A549 (cell line): ENCODE measurements around the gene FTCD. TPM values are rescaled to one million over a fixed set of nuclear protein-coding genes. Genes with fewer than 3 reads are reported as not detected.
"Not testable (repeated sequence)": the region's sequence is repeated elsewhere in the genome, so short reads cannot be mapped to it uniquely, and the experiment has no call there.

Source experiments
- ATAC-seq, 2 experiments: fragments of 200-7000 bp in 1 of 2; fragments of >200 bp in 1 of 2; cut with Nextera tagmentation in 1 of 2; cut with Tn5 transposase in 1 of 2; 3 replicates each; pipeline versions ENCODE4 v1.8.0 to v1.9.1; 2018 to 2020; ENCODE audit warnings: mild to moderate bottlenecking in 1 of 2, moderate library complexity in 1 of 2
- CTCF ChIA-PET: fragments of 300-600 bp; sonication (Branson Sonifier 250); formaldehyde crosslinking; extraction: SDS; loops from one replicate; lab custom pipeline; 2021; ENCODE audit warnings: antibody characterized with exemption, inconsistent platforms; lab: Yijun Ruan, JAX
- POLR2A ChIA-PET: fragments of 350-600 bp; formaldehyde crosslinking; extraction: SDS; loops from one replicate; lab custom pipeline; 2021; ENCODE audit warnings: antibody characterized with exemption, inconsistent platforms; lab: Yijun Ruan, JAX
- DNase-seq, 2 experiments: peaks; one replicate each; pipeline versions ENCODE4 v3.0.0 to v3.0.0-alpha.2; 2011 to 2016; ENCODE audit warnings: low read depth in 1 of 2, low spot score in 1 of 2
- FAIRE-seq: peaks from 2 replicates; lab custom pipeline; 2011; peaks lifted over from hg19 to GRCh38; lab: Jason Lieb, UNC
- H3K27ac ChIP-seq, 2 experiments: fragments of >200 bp; sonication (Bioruptor Twin); formaldehyde crosslinking; 3 replicates each; pipeline ENCODE4 v1.5.1; 2016 to 2017
- H3K4me1 ChIP-seq: fragments of >200 bp; sonication (Bioruptor Twin); formaldehyde crosslinking; 3 replicates; pipeline ENCODE4 v1.6.1; 2016
- H3K4me2 ChIP-seq: fragments of >200 bp; sonication (Bioruptor Twin); formaldehyde crosslinking; 3 replicates; pipeline ENCODE4 v1.6.1; 2016
- H3K4me3 ChIP-seq: fragments of >200 bp; sonication (Bioruptor Twin); formaldehyde crosslinking; 3 replicates; pipeline ENCODE4 v1.5.1; 2016
- H3K9me3 ChIP-seq: fragments of >200 bp; sonication (Bioruptor Twin); formaldehyde crosslinking; 3 replicates; pipeline ENCODE4 v1.6.1; 2016
- CEBPB ChIP-seq, 2 experiments: fragments of >200 bp in 1 of 2; sonication (Bioruptor Twin) in 1 of 2; formaldehyde crosslinking in 1 of 2; IDR thresholded peaks; 2 replicates each; pipeline ENCODE4 v1.6.1; 2012 to 2016
- ELK1 ChIP-seq: fragments of 150-350 bp; IDR thresholded peaks from 2 replicates; pipeline ENCODE4 v1.6.1; 2014; ENCODE audit warnings: low read depth, mild to moderate bottlenecking, low read length
- EP300 ChIP-seq, 2 experiments: fragments of >200 bp; sonication (Bioruptor Twin); formaldehyde crosslinking; IDR thresholded peaks; 2 replicates in 1 of 2; 3 replicates in 1 of 2; pipeline ENCODE4 v1.6.1; 2016 to 2017
- FOSB ChIP-seq: fragments of 250-450 bp; sonication (Bioruptor Pico); IDR thresholded peaks from 2 replicates; pipeline ENCODE4 v1.5.0; 2020; ENCODE audit warnings: mild to moderate bottlenecking, moderate library complexity
- HOXB13 ChIP-seq: fragments of 250-450 bp; sonication (Bioruptor Pico); IDR thresholded peaks from 2 replicates; pipeline ENCODE4 v1.5.0; 2020; ENCODE audit warnings: low read depth, mild to moderate bottlenecking, moderate library complexity
- JUN ChIP-seq, 2 experiments: fragments of >200 bp; sonication (Bioruptor Twin); formaldehyde crosslinking; IDR thresholded peaks; 2 replicates in 1 of 2; 3 replicates in 1 of 2; pipeline ENCODE4 v1.6.1; 2016 to 2017
- MAZ ChIP-seq: fragments of 150-350 bp; IDR thresholded peaks from 2 replicates; pipeline ENCODE4 v1.6.1; 2014; ENCODE audit warnings: antibody characterized with exemption, low read depth, low read length, borderline replicate concordance
- NR3C1 ChIP-seq: fragments of >200 bp; sonication (Bioruptor Twin); formaldehyde crosslinking; IDR thresholded peaks from 3 replicates; pipeline ENCODE4 v1.6.1; 2017
- RAD21 ChIP-seq, 2 experiments: fragments of >200 bp in 1 of 2; sonication (Bioruptor Twin) in 1 of 2; formaldehyde crosslinking in 1 of 2; IDR thresholded peaks in 1 of 2; conservative IDR thresholded peaks in 1 of 2; 2 replicates in 1 of 2; 3 replicates in 1 of 2; pipeline ENCODE4 v1.6.1; 2012 to 2018; ENCODE audit warnings: inconsistent platforms in 1 of 2
- REST ChIP-seq: fragments of 200-600 bp; sonication (generic); IDR thresholded peaks from 2 replicates; pipeline ENCODE4 v1.6.1; 2016; ENCODE audit warnings: antibody characterized with exemption, mild to moderate bottlenecking, moderate library complexity
- TP53 ChIP-seq: fragments of 250-450 bp; sonication (Bioruptor Pico); IDR thresholded peaks from 2 replicates; pipeline ENCODE4 v1.5.0; 2021; ENCODE audit warnings: mild to moderate bottlenecking, moderate library complexity
- ZNF302 ChIP-seq: fragments of 250-450 bp; sonication (Bioruptor Pico); IDR thresholded peaks from 2 replicates; pipeline ENCODE4 v1.9.0; 2021; ENCODE audit warnings: inconsistent platforms, mild to moderate bottlenecking, moderate library complexity
- WGBS: methylation state at CpG from one replicate; pipeline ENCODE4 v1.1.6; 2017; ENCODE audit errors: missing lambda C conversion rate; 5-methylcytosine and 5-hydroxymethylcytosine counted together
- polyA plus RNA-seq, 4 experiments: library from polyadenylated mRNA; depleted of rRNA in 3 of 4; stranded (reverse); fragments of >200 nt; fragmentation: RNase III in 1 of 4; extraction: RNeasy Plus Mini Kit Qiagen cat#74134 plus additional on column Dnase treatment in 1 of 4; gene quantifications; 2 replicates in 3 of 4; 3 replicates in 1 of 4; pipeline ENCODE4 v1.2.3, GENCODE V29; 2011 to 2017

Gene FTCD
- polyA plus RNA-seq, 2 of the 4 experiments (the other 2 are of a cell fraction): not detected

DNA sequence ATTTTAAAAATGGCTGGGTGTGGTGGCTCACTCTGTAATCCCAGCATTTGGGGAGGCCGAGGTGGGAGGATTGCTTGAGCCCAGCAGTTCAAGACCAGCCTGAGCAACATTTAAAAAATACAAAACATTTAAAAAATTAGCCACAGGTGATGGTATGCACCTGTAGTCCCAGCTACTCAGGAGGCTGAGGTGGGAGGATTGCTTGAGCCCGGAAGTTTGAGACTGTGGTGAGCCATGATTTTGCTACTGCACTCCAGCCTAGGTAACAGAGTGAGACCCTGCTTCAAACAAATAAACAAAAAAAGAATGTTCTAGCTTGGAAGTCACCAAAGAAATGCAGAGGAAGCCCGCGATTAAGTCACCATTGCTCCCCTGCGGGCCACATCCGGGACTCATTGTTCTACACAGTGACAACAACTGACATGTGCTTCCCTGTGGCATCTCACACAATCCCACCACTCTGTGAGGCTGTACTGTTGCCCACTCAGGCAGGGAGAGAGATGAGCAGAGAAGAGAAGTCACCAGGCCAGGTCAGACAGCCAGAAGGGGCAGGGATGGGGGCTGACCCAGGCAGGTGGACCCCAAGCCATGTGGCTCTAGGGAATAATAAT lies 47.3 kb upstream of the FTCD start:
- ATAC-seq: no peak
- ChIA-PET POLR2A (no interaction called here), CTCF (interaction anchor here (1.2 to 1.4 kb wide), 2 partner anchors 22 to 49 kb away, joined by 3 read pairs; no protein-coding TSS in a partner anchor)

GRCh38 chr21:46200877-46201803 lies 45.8 kb upstream of the FTCD start:
- H3K4me3 ChIP-seq, FAIRE-seq, H3K4me2 ChIP-seq, H3K27ac ChIP-seq, H3K9me3 ChIP-seq, ATAC-seq, H3K4me1 ChIP-seq, DNase-seq, CTCF ChIA-PET, POLR2A ChIA-PET: not testable (repeated sequence)
- WGBS: 67% methylated on average over 1 of the region's 8 CpGs

More for the DNA sequence above, 47.3 kb upstream of the FTCD start:
- FAIRE-seq (no peak), DNase-seq (no peak)
- 92% methylated on average over 6 of the region's 6 CpGs for WGBS
- Histone ChIP-seq H3K4me3 (no peak overlapping the region), H3K9me3 (no peaks in the 10 kb centered on the region), H3K4me2 (no peak overlapping the region), H3K4me1 (no peaks in the 10 kb centered on the region), H3K27ac (no peak overlapping the region)
- TF ChIP-seq FOSB (no peak), ZNF302 (CRISPR knock-in tag) (no peak), NR3C1 (no peak), TP53 (CRISPR knock-in tag) (no peak), RAD21 (conservative IDR thresholded peaks at IDR 0.05 in 1 of 2, IDR thresholded peaks at IDR 0.05 in 1 of 2) (no peak), MAZ (no peak), EP300 (IDR thresholded peaks at IDR 0.05) (no peak), ELK1 (no peak), REST (no peak), JUN (IDR thresholded peaks at IDR 0.05) (no peak)

DNA sequence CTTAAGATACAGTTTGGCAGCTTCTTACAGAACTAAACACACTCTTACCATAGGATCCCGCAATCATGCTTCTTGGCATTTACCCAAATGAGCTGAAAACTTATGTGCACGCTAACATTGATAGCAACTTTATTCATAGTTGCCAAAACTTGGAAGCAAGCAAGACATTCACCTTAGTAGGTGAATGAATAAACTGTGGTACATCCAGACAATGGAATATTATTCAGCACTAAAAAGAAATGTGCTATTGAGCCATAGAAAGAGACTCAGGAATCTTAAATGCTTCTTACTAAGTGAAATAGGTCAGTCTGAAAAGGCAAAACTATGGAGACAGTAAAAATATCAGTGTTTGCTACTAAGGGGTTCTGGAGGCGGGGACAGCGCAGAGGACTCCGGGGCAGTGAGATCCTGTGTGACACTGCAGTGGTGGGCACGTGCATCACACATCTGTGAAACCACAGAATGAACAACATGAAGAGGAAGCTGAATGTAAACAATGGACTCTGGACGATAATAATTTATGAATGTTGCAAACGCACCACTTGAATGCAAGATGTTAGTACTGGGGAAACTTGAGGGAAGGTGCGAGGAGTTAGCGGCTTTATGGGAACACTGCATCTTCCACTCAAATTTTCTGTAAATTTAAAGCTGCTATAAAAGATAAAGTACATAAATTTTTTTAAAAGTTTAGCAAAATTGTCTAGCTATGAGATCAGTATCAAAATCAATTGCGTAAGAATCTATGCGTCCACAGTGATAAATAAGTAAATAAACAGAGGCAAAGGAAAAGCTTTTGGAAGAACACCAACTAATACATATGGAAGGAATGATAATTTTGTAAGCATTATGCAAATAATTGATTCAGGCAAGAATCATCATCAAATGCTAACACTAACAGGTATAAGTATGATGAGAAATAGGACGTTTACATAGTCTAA lies 44.3 kb upstream of the FTCD start:
- ChIA-PET POLR2A (no interaction called here), CTCF (interaction anchor here (1.3 to 1.7 kb wide), 2 partner anchors 10 to 17 kb away, joined by 3 to 4 read pairs; no protein-coding TSS in a partner anchor)
- H3K4me2 ChIP-seq: no peak overlapping the region

More for the DNA sequence above, 44.3 kb upstream of the FTCD start:
- WGBS: 90% methylated on average over 13 of the region's 13 CpGs
- Histone ChIP-seq H3K27ac (no peak overlapping the region), H3K4me1 (no peaks in the 10 kb centered on the region), H3K9me3 (no peaks in the 10 kb centered on the region), H3K4me3 (no peak overlapping the region)
- no peak for ATAC-seq
- DNase-seq: no peak
- TF ChIP-seq HOXB13 (no peak), CEBPB (IDR thresholded peaks at IDR 0.05) (0 out of 4 replicates have a peak, but pooled peaks of 1 of the 2 experiments have one; percentile 28)
- no peak for FAIRE-seq
